ENCODE data around the gene C1orf115. TPM values are rescaled to one million over a fixed set of nuclear protein-coding genes. Genes with fewer than 3 reads are reported as not detected.
A peak's percentile ranks its signal among the peaks of the same experiment; 100 is the strongest.
"Not testable (repeated sequence)": the region's sequence is repeated elsewhere in the genome, so short reads cannot be mapped to it uniquely, and the experiment has no call there.

C1orf115 gene
- total RNA-seq, 1 experiment from 2014 or later = 0.54 TPM

DNA sequence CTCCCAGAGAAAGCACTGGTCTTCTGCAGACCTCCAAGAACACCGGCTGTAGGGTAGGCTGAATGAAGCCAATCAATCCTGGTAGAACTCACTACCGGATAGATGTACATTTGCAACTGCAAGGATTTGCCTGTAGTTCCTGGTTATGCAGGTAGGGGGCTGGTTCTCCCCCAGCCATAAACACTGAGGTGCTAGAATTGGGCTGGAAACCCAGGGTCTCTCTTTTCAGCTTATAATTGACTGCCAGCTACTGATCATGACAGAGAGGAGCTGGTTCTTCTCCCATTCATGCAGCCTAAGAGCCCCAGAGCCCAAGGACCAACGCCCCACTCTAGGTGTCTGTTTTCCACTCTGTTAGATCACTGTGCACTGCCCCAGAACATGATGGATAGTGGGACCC is 36.5 kb downstream of the C1orf115 start:
- no peak for DNase-seq (ENCODE audit: low read depth)

DNA sequence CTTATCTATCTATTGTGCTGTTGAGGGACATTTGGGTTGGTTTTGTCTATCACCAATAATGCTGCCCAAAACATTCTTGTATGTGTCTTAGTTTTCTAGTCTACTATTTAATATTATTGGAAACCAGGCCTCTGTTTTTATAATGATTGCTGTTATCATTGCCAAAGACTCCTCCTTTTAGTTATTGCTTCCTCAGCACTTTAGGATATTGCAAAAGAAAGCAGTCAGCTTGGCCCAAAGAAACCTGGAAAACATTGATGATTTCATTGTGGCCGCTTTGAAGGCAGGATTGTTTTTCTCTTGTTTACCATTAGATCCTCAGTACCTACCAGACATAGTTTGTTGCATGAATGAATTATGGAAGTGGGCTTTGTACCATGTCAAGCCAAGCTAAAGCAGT is 37.4 kb downstream of the C1orf115 start:
- DNase-seq (ENCODE audit: low read depth) = no peak

DNA sequence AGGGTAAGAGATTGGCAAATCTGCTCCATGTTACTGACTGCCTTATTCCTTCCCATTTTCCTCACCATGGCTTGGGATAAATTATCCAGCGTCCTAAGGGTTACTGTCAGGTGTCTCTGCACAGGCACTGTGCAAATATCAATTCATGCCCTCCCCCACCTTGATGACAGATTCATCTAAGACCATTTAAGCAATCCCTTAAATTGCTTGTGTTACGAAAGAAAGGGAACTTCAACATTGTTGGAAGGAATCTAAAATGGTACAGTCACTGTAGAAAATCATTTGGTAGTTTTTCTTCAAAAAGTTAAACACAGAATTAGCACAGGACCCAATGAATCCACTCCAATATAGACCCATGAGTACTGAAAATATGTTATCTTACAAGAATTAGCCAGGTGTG is 40.3 kb downstream of the C1orf115 start:
- DNase-seq (ENCODE audit: low read depth) = no peak

DNA sequence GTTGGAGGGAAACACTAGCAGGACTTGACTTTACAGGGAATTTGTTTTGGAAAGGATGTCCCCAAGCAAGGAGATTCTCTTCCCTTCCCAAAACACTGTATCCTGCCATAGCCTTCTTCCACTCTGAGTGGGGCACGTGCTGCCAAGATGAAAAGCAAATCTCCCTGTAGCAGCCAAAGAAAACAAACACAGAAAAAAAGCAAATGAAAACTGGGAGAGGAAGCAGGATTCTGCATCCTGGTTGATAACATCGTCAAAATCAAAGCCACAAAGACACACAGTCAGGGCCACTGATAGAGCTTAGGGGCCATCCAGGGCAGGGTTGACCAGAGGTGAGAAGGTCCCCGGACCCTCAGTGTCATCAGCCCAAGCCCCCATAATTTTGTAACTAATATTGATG is 42.0 kb downstream of the C1orf115 start:
- peak; percentile 18 for DNase-seq (ENCODE audit: low read depth)

DNA sequence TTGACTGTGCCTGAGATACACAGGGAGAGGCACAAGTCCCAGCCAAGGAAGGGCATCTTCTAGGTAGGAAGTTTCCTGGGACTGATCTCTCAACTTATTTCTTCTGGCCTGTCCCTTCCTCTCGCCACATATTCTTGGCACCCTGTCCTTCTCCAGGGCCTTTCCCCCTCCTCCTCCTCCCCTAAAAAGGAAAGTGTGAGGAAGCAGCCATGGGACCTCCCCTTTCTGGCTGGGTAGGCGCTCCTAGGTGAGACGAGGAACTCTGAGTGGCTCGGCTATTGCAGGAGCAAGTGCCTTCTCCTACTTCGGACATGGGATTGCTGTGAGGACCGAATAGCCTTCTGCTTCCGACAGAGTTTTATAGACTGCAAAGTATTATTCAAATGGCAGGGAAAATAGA is 42.5 kb downstream of the C1orf115 start:
- no peak for DNase-seq (ENCODE audit: low read depth)

DNA sequence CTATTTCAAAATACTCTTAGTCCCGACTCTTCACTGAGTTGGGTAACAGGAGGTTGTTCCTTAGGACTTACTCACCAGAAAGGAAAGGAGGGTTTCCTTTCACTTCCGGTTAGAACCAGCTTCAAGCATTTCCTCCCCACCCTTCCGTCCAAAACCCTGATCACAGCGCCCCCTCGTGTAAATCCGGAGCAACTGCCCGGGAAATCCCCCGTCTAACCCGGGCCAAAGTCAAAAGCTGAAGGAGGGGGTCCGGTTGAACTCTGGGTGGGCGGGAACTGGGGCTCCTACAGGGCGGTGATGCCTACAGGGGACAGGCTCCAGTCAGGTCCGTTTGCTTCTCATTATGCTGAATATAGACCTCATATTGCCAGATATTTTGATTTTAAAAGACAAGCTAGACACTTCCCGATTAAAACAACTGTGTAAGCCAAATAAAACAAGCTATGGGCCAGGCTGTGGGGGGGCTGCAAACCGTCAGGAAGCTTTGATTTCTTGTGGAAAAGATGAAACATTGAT is 43.0 kb downstream of the C1orf115 start:
- DNase-seq (ENCODE audit: low read depth) = peak; percentile 83

DNA sequence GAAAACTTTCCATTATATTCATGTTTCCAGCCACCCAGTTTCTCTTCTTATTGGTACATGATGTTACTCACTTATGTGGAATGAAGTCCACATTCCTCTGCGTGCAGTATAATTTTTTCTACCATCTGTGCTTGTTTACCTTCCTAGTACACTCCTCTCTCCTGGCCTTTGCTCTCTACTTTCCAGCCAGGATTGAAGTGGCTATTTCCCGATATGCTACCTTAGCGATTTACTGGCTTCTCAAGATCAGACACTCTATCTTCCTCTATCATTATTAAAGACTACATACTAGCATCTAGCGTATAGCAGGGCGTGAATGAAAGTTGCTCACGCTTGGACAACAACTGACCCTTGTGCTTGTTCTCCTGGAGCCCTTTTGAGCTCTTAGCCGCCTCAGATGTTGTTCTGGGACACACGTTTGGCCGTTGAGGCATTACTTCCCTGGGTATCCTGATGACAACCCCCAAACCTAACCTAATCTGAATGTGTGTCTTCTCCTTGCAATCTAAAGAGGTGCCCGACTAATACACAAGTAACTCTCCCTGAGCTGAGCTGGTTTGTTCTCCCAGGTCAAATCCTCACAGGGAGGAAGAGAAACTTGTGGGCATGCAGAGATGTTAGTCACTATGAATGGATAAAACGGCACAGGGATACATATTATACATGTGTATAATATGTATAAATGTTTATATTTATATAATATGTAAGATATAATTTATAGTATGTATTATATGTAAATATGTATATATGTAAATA is 44.6 kb downstream of the C1orf115 start:
- DNase-seq (ENCODE audit: low read depth) = peak; percentile 69

DNA sequence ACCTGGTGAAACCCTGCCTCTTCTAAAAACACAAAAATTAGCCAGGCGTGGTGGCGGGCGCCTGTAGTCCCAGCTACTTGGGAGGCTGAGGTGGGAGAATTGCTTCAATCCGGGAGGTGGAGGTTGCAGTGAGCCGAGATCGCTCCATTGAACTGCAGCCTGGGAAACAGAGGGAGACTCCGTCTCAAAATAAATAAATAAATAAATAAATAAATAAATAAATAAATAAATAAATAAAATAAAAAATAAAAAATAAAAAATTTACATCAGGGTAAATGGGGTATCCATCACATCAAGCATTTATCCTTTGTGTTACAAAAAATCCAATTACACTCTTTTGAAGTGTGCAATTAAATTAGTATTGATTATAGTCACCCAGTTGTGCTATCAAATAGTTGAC is 46.1 kb downstream of the C1orf115 start:
- not testable (repeated sequence) for DNase-seq (ENCODE audit: low read depth)

DNA sequence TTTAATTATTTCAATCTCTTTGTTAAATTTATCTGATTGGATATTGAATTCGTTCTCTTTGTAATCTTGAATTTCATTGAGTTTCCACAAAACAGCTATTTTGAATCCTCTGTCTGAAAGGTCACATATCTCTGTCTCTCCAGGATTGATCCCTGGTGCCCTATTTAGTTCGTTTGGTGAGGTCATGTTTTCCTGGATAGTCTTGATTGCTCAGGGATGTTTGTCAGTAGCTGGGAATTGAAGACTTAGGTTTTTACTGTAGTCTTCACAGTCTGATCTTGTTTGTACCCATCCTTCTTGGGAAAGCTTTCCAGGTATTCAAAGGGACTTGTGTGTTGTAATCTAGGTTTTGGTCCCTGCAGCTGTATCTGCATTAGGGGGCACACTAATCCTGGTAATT is 51.2 kb downstream of the C1orf115 start:
- DNase-seq (ENCODE audit: low read depth) = no peak

DNA sequence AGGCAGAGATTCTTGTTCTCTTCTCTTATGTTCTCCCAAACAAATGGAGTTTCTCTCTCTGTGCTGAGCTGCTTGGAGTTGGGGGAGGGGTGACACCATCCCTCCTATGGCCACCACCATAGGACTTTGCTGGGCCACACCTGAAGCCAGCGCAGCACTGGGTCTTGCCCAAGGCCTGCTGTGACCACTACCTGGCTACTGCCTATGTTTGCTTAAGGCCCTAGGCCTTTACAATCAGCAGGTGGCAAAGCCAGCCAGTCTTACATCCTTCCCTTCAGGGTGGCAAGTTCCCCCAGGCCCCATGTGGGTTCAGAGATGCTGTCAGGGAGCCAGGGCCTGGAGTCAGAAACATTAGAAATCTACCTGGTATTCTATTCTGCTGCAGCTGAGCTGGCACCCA is 51.7 kb downstream of the C1orf115 start:
- DNase-seq (ENCODE audit: low read depth) = no peak

DNA sequence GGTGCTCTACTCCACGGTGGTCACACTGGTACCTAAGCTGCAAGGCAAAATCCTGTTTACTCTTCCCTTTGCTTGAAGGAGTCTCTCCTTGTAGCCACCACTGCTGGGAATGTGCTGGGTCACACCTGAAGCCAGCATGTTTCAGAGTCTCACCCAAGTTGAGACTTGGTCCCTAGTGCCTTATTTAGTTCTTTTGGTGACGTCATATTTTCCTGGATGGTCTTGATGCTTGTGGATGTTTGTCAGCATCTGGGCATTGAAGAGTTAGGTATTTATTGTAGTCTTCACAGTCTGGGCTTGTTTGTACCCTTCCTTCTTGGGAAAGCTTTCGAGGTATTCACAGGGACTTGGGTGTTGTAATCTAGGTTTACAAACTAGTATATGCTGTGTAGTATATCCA is 52.4 kb downstream of the C1orf115 start:
- DNase-seq (ENCODE audit: low read depth) = no peak

DNA sequence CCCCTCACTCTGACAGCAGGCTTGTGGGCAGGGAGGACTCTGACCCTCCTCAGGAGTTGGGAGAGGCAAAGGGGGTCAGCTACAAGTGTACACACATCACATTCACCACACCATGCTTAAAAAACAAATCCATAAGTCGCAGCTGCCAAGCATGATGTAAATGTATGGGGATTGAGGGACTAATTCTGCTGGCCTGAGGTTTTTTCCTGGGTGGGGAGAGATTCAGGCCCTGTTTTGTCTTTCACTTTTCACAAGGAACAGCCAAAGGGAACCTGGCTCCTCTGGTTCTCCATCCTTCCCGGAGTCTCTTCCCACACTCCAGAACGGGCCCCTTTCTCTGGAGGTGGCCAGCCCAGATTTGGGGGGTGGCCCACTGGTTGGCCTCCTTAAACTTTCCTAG is 56.7 kb downstream of the C1orf115 start:
- no peak for DNase-seq (ENCODE audit: low read depth)

DNA sequence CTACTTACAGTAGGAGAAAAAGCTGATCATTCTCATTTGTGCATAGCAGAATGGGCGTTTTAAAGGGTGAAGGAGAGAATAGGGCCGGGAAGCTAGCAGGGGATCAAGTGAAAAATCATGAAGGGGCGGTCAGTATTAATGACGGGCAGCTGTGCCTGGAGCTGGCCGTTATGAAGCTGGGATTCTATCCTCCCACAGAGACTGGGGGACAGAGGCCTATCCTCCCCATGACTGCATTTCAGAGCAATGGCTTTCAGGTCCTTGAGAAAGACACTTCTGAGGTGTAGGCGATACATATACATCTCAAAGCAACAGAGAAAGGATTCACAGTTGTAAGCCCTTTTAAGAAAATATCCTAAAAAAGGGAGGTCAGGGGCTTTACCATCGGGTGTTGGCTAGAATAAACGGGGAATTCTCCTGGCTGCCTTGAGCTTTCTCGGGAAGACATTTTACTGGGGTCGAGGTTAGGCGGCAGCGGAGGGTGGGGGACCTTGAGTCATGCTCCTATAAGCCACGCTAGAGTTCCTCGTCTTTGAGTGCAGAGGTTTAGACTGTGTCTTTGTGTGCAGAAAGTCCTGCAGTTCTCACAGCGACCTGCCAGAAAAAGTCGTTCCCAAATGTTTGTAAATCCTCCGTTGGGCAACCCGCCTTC is 57.4 kb downstream of the C1orf115 start:
- DNase-seq (ENCODE audit: low read depth) = no peak

DNA sequence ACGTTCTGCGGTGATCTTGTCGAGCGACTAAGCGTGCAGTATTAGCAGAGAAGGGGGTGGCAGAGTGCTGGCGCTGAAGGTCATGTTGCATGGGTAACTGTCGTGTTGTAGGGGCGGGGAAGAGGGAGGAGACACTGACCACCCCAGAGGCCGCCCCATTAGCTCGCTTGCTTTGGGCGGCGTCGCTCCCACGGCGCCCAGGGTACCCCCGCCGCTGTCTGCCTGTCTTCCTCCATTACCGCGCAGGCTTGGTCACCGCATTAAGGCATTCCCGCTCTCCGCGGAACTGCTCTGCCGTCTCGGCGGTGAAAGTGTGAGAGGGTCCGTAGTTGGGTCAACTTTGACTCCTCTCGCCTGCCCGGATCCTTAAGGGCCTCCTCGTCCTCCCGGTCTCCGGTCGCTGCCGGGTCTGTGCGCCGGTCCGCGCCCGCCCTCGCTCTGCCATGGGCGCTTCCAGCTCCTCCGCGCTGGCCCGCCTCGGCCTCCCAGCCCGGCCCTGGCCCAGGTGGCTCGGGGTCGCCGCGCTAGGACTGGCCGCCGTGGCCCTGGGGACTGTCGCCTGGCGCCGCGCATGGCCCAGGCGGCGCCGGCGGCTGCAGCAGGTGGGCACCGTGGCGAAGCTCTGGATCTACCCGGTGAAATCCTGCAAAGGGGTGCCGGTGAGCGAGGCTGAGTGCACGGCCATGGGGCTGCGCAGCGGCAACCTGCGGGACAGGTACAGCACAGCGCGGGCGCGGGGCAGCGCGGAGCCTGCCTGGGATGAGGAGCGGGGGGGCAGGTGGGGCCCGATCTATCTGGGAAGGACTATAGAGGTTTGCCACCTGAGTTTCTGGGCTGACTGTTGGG is 58.1 kb downstream of the C1orf115 start, which contains the start of gene MTARC2:
MTARC2 (plus strand) TSS at position 234 of the 846 bp plus-strand sequence; CDS start at position 444, 210 bp downstream.
- DNase-seq (ENCODE audit: low read depth) = peak; percentile 57

Other genes starting within 250 kb of the C1orf115 start
- 0.02 TPM in 1 of 2 replicates, not detected in the other for gene MARK1, start 162.2 kb upstream of the C1orf115 start, total RNA-seq (2014; rRNA removed; shearing (Covaris generic))
- 1.1 TPM in 1 of 2 replicates, not detected in the other for gene MTARC2, start 58.0 kb downstream of the C1orf115 start, total RNA-seq (2014; rRNA removed; shearing (Covaris generic))
- gene MTARC1, start 96.5 kb downstream of the C1orf115 start, total RNA-seq (2014; rRNA removed; shearing (Covaris generic)) = 0.59 and 1.7 TPM in 2 replicates
- 7.2 and 14.4 TPM in 2 replicates for gene HLX, start 189.1 kb downstream of the C1orf115 start, total RNA-seq (2014; rRNA removed; shearing (Covaris generic))

All from M059J (cell line).